Retinal pigment epithelial cell (primary cell): ENCODE results near the gene CADPS2.

Experiments used
- DNase-seq: peaks from one replicate; pipeline ENCODE4 v3.0.0-alpha.2; 2010; ENCODE audit warnings: low read depth
- H3K4me3 ChIP-seq: 2 replicates; pipeline ENCODE4 v1.5.1; 2011; ENCODE audit warnings: mild to moderate bottlenecking, low read length, control low read depth, moderate library complexity
- TF ChIP-seq, protein P1 (sequence below): conservative IDR thresholded peaks from 2 replicates; pipeline ENCODE4 v1.5.1; 2011; ENCODE audit warnings: low read depth, low read length, control low read depth, inconsistent platforms

CADPS2 gene

DNA sequence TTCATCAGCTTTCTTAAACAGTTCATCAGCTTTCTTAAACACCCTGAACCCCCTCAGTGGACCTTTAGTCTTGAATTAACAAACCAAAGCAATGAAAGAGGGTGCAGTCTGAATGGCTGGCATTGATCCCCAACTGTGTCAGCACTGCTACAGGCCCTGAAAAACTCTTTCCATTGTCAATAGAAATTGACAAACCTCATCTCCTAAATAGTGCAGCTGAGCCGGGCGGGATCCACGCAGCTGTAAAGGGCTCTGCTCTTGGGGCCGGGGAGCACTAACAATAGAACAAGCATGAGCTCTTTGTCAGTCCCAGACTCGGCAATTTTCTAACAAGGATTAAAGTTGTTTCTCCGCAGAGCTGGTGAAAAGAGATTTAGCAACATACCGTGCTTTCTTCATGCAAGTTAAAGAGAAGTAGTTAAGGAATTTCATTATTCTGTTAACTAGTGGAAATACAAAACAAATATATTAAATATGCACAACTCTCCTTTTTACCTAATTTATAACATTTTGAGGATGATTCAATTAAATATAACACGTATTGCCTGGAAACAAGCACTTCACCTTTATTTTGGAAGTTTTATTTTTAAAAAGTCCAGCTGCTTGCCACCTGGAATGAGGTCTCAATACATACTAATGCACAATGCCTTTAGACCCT is 557.0 kb downstream of the CADPS2 start:
- DNase-seq = no peak
- TF ChIP-seq, protein P1, sequence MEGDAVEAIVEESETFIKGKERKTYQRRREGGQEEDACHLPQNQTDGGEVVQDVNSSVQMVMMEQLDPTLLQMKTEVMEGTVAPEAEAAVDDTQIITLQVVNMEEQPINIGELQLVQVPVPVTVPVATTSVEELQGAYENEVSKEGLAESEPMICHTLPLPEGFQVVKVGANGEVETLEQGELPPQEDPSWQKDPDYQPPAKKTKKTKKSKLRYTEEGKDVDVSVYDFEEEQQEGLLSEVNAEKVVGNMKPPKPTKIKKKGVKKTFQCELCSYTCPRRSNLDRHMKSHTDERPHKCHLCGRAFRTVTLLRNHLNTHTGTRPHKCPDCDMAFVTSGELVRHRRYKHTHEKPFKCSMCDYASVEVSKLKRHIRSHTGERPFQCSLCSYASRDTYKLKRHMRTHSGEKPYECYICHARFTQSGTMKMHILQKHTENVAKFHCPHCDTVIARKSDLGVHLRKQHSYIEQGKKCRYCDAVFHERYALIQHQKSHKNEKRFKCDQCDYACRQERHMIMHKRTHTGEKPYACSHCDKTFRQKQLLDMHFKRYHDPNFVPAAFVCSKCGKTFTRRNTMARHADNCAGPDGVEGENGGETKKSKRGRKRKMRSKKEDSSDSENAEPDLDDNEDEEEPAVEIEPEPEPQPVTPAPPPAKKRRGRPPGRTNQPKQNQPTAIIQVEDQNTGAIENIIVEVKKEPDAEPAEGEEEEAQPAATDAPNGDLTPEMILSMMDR = no peak
- no peak overlapping the region for H3K4me3 ChIP-seq

DNA sequence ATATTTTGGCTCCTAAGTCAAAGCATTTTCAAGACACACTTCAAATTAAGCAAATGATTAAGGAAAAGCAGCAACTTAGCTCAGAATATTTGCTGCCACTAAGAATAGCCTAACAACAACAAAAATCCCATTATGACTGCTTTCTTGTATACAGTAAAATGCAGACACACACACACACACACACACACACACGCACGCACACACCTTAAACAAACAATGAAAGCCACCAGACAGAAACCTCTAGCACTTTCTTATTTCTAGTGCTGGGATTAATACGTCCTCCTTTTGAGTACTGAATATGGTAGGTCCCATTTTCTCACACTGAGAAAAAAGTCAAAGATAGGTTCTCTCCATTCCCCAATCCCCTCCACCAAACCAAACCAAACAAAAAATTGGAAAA is 558.3 kb downstream of the CADPS2 start:
- DNase-seq = no peak
- H3K4me3 ChIP-seq = no peak overlapping the region
- TF ChIP-seq, protein P1 = no peak

DNA sequence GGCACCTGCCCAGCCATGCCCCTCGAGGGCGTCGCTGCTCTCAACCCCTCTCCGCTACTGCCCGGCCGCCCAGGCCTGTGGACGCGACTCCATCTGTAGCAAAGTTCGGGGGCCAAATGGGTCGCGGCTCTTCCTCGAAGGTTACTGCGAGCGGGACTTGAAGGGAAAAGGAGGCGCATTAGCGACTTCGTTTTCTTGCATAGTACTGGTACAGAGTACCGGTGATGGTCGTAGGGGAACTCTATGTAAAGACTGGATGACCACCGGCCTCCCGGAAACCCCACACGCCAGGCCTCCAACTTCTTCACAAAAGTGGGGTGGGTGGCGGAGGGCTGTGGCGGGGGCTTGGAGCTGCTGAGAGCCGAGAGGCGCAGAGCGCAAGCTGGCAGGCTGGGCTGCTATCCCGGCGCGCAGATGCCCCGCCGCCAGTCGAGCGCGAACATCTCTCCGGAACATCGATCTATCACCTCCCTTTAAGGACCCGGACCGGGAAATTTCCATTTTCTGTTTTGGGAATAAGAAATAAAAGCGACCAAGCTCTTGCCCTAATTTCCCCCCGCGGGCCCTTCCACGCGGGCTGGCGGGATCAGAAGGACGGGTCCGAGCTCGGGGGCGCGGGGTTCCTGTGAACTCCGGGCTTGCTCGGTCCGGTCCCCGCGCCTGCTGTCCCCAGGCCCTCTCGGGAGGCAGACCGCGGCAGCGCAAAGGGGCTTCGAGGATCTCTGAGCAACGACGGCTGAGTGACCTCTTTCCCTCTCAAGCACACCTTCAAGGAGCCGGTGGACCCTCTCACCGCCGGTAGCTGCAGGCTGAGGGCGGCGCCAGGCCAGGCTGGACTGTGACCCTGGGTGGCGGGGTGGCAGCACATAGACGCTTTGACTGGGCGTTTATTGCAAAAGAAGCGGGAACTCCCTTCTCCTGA is 569.5 kb downstream of the CADPS2 start:
- TF ChIP-seq, protein P1 = no peak
- no peak overlapping the region for H3K4me3 ChIP-seq
- no peak for DNase-seq

DNA sequence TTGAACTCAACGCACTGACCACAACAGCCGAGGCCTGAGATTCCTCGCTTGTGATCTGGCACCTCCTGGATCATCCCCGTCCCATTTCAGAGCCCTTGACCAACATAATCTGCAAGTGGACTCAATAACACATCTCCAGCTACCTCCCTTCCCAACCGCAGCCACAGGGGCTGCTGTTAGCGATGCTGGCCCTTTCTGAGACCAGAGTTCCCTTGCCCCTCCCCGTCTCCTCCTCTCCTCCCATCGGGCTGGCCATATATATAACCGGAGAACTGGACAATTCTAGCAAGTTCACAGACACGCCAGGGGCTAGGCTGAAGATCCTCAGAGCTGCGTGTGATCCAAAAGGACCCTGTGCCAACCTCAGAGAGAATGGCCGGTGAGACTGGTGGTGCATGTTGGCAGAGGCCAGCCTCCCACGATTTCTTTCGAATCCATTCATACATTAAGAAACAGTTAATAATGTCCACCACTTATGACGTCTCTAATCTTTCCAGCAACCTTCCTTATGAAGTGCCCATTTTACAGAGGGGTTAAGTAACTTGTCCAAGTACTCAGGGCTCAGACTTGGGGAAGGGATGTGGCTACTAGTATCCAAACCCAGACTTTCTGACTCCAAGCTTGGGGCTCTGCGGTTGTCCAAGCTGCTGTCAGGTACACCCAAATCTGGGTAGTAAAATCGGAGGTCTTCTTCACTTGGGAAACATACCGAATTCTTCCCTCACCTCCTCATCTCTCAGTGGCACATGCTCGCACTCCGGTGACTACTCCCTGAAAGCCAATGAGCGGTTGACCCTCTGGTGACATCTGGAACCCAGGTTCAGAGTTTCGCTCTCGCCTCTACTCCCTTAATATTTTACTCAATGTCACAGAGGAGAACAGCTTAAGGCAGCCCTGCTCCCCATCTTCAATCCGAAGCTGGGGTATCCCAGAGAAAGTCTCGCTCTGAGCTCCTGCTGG is 570.5 kb downstream of the CADPS2 start:
- no peak overlapping the region for H3K4me3 ChIP-seq
- TF ChIP-seq, protein P1 = no peak
- no peak for DNase-seq

DNA sequence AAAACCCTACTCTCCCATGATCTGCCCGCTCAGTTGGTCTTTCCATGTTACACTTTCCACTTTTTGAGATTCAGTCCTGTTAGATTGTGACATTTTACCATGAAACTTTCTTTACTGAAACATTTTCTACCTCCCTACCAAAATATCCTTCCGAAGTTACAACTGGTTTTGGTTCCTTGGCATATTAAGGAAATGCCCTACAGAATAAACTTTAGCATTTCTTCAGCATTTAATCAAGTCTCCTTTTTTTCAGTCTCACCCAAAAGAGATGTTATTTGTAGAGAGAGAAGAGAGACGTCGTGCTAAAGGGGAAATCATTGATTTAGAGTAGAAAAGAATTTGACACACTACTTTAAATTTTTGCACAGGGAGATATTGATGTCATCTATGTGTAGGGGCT is 572.0 kb downstream of the CADPS2 start:
- TF ChIP-seq, protein P1 = no peak
- H3K4me3 ChIP-seq = no peak overlapping the region
- DNase-seq = no peak

DNA sequence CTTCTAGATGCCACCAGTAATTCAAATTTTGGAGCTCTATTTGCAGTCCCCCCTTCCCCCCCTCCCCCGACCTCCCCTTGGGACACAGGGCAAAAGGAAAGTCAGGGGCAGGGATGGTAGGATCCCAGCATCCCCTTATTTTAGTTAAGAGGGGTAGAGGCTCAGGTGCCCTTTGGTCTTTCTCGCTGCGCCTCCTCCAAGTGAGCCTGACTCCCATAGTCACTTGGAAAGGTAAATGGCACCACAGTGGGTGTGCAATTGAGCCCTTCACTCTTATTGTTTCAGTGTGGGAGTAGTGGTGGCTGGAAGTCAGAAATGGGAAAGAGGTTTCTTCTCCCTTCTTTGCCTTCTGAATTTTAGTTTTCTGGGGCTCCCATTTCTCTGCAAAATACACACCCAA is 573.5 kb downstream of the CADPS2 start:
- no peak overlapping the region for H3K4me3 ChIP-seq
- TF ChIP-seq, protein P1 = no peak
- no peak for DNase-seq
